B cell (primary cell): Measurements from ENCODE around the gene COQ7.

Source experiments
- EZH2 ChIP-seq: IDR thresholded peaks from 2 replicates; pipeline ENCODE4 v1.6.1; 2012; ENCODE audit warnings: borderline replicate concordance, low read depth, mild to moderate bottlenecking, moderate library complexity, low read length; ENCODE audit not compliant: insufficient read depth, poor library complexity, severe bottlenecking
- TF ChIP-seq, protein P1 (sequence below): fragments of 200-600 bp; IDR thresholded peaks from one replicate; pipeline ENCODE4 v1.8.0; 2022; ENCODE audit warnings: antibody characterized with exemption, mild to moderate bottlenecking

GRCh38 chr16:19077879-19078278 lies 10.5 kb downstream of the COQ7 start:
- TF ChIP-seq, protein P1, sequence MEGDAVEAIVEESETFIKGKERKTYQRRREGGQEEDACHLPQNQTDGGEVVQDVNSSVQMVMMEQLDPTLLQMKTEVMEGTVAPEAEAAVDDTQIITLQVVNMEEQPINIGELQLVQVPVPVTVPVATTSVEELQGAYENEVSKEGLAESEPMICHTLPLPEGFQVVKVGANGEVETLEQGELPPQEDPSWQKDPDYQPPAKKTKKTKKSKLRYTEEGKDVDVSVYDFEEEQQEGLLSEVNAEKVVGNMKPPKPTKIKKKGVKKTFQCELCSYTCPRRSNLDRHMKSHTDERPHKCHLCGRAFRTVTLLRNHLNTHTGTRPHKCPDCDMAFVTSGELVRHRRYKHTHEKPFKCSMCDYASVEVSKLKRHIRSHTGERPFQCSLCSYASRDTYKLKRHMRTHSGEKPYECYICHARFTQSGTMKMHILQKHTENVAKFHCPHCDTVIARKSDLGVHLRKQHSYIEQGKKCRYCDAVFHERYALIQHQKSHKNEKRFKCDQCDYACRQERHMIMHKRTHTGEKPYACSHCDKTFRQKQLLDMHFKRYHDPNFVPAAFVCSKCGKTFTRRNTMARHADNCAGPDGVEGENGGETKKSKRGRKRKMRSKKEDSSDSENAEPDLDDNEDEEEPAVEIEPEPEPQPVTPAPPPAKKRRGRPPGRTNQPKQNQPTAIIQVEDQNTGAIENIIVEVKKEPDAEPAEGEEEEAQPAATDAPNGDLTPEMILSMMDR: no peak
- TF ChIP-seq EZH2: no peak
